Measurements from ENCODE around the gene NHP2.
"Not testable (repeated sequence)": the region's sequence is repeated elsewhere in the genome, so short reads cannot be mapped to it uniquely, and the experiment has no call there.

The NHP2 gene

DNA sequence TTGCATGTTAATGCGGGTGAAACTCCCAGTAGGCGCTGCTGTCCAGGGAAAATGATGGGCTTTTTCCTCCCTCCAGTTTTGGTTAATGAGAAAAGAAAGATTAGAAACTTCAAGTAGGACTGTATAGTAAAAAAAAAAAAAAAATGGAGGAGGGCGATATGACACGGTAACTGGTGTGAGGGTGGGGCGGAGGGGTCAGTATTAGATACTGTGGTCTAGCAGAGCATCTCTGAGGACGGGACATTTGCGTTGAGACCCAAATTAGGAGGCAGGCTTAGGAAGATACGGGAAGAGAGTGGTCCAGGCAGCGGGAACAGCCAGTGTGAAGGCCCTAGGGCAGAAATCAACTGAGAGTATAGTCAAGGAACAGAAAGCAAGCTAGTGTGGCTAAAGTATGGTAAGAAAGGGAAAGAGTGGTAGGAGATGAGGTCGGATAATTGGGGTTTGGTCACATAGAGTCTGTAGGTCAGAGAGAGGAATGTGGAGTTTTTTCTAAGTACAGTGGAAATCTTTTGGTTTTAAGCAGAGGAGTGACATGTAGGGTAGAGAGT, 22.2 kb downstream of the NHP2 start:
- DNase-seq (ENCODE audit: low read depth in 2 of 2, low spot score in 1 of 2) = no peak

DNA sequence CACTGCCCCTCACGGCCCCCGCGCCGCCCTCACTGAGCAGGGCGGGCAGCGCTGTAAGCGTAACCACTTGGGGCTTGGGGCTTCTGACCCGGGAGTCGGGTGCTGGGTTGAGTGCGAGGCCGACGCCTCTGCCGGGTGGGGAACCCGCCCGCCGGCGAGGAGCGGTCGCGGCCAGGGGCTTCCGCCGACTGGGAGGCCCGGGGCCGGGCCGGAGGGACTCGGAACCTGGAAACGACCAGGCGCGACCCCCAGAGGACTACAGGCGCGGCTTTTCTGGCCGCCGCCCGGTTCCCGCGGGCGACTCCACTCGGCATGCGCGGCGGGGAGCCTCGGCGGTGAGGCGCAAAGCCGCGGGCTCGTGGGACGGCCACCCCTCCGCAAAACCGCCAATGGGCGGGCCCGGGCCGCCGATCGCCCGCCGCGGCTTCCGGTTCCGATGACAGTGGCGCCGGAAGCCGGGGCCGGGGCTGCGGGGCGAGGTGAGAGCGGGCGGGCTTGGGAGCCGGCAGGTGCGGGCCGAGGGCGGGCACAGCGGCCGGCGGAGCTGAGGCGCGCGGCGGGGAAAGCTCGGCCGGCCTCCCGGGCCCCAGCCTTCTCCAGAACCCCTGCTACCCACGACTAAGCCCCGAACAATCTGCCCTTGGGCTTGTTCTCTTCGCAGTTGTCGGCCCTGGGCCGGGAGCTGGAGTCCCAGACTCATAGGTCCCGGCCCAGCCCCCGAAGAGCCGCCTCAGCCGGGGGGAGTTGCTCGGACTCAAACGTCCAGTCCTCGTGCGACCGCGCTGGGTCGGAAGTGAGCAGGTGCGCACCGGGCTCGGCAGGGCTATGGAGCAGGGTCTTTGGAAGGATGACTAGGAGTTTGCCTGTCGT, 22.9 kb downstream of the NHP2 start, which contains the start of gene RMND5B:
RMND5B (plus strand) TSS at position 439 of the 870 bp plus-strand sequence. CDS start 7,106 bp downstream, outside the sequence.
- peak; percentile 52 to 58 for DNase-seq (ENCODE audit: low read depth in 2 of 2, low spot score in 1 of 2)

- not testable (repeated sequence) for DNase-seq (ENCODE audit: low read depth in 2 of 2, low spot score in 1 of 2)
Measured at GRCh38 chr5:178130234-178130575, 23.5 kb downstream of the NHP2 start.

- no peak for DNase-seq (ENCODE audit: low read depth in 2 of 2, low spot score in 1 of 2)
Measured at GRCh38 chr5:178129296-178129695, 24.4 kb downstream of the NHP2 start.

DNA sequence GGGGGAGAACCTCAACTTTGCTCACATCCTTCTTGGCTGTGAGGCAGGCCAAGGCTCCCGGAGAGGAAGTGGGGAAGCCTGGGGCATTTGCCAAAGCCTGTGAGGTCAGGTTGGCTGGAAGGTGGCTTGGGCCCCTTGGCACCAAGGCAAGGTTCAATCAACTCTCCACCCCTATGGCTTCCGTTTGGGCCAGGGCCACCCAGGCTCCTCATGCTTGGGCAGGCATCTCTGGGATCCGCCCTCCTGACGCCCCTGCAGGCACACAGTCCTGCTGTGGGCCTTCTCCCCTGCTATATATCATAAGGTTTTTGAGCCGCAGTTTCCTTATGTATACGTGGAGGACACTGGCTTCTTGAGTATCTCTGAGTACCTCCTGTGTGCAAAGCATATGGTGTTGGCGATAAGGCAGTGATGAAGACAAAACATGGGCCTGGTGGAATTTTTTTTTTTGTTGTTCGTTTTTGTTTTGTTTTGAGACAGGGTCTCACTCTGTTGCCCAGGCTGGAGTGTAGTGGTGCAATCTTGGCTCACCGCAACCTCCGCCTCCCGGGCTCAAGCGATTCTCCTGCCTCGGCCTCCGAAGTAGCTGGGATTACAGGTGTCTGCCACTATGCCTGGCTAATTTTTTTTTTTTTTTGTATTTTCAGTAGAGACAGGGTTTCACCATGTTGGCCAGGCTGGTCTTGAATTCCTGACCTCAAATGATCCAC, 26.2 kb downstream of the NHP2 start:
- not testable (repeated sequence) for DNase-seq (ENCODE audit: low read depth in 2 of 2, low spot score in 1 of 2)

- no peak for DNase-seq (ENCODE audit: low read depth in 2 of 2, low spot score in 1 of 2)
Measured at GRCh38 chr5:178126556-178126955, 27.1 kb downstream of the NHP2 start.

- DNase-seq (ENCODE audit: low read depth in 2 of 2, low spot score in 1 of 2) = no peak
Measured at GRCh38 chr5:178125253-178125906, 28.3 kb downstream of the NHP2 start.

- DNase-seq (ENCODE audit: low read depth in 2 of 2, low spot score in 1 of 2) = no peak
Measured at GRCh38 chr5:178123966-178124925, 29.4 kb downstream of the NHP2 start.

- DNase-seq (ENCODE audit: low read depth in 2 of 2, low spot score in 1 of 2) = no peak
Measured at GRCh38 chr5:178123094-178123965, 30.4 kb downstream of the NHP2 start.

DNA sequence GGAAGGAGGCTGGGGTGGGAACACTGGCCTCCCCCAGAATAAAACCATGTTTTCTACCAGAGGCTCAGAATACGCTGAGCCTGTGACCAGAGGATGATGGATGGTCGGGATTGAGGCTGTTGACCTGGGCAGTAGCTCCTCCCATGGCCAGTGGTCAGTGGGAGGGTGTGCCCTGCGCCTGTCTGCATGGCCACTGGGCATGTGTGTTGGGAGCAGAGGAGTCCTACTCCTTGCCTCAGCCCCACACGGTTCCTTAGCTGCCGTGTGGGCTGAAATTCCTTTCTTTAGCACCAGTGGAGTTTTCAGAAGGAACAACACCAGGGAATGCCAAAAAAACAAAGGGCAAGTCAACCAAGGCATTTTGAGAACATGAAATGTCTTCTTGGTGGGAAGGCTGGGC, 31.3 kb downstream of the NHP2 start:
- no peak for DNase-seq (ENCODE audit: low read depth in 2 of 2, low spot score in 1 of 2)

GRCh38 chr5:178121391-178122276, 32.1 kb downstream of the NHP2 start:
- DNase-seq (ENCODE audit: low read depth in 2 of 2, low spot score in 1 of 2) = no peak

DNA sequence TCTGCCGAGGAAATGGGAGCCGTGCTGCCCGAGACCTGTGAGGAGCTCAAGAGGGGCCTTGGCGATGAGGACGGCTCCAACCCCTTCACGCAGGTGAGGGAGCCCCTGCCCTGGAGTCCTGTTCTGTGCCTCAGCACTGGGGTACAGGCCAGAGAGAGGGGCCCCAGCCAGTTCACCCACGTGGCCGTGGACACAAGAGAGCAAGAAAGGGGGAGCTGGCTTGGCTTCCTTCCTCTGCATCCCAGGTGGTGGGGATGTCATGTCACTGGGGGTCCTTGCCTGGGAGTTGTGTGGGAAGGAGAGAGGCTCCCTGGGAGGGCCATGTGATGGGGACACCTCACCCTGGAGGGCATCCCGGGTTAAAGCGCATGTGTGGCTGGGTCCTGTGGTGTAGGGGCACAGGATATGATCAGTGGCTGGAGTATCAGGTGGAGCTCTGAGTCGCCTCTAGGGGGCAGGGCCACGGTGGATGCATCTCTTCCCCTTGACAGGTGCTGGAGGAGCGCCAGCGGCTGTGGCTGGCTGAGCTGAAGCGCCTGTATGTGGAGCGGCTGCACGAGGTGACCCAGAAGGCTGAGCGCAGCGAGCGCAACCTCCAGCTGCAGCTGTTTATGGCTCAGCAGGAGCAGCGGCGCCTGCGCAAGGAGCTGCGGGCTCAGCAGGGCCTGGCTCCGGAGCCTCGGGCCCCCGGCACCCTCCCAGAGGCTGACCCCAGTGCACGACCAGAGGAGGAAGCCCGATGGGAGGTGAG, 32.9 kb downstream of the NHP2 start:
- DNase-seq (ENCODE audit: low read depth in 2 of 2, low spot score in 1 of 2) = peak in 1 of 2 donors; percentile 40

GRCh38 chr5:178119915-178120606, 33.6 kb downstream of the NHP2 start:
- no peak for DNase-seq (ENCODE audit: low read depth in 2 of 2, low spot score in 1 of 2)

DNA sequence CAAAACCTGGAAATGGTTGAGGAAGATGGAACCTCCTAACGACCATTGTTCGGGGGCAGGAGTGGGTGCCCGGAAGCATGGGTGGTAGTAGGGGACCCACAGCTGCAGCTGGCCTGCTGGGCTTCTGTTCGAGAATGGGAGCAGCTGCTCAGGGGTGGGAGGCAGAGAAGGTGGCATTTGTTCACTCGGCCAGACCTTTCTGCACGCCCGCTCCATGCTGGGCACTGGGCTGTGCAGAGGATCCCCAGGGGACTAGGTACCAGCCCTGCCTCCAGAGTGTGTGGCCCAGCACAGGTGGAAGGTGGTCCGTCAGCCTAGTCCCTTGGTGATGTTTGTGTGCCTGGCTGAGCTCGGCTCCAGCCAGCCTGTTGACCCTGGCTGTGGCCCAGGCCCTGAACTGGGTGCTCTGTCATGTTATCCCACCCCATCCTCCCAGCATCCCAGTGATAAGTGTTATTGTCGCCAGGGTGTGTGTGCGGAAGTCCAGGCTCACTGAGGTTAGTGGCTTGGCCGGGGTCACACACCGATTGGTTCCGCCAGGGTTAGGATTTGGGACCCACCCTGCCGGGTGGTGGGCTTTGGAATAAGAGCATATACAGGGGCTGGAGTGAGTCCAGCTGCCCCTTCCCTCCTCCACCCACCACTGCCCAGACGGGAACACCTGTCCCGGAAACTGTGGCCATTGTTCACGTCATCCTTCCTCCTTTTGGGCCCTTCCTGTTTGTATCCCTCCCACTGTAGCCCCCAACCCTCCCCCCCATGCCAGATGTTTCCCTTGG, 35.6 kb downstream of the NHP2 start:
- no peak for DNase-seq (ENCODE audit: low read depth in 2 of 2, low spot score in 1 of 2)

- peak; percentile 63 to 81 for DNase-seq (ENCODE audit: low read depth in 2 of 2, low spot score in 1 of 2)
Measured at GRCh38 chr5:178116143-178116885, 37.4 kb downstream of the NHP2 start.

DNA sequence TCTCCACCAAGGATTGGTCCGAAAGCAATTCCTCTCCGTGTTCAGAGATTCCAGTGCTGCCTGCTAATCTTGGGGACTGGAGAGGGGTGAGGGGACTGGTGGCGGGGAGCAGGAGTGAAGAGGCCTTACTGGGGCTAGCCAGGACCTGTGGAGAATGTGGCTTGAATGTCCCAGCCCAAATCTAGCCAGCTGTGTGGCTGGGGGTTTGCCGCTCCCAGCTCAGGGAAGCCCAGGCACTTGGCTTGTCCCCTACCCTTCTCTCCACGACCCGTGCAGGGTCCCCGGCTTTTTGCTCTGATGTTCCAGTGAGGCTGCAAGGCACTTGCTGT, 37.9 kb downstream of the NHP2 start:
- DNase-seq (ENCODE audit: low read depth in 2 of 2, low spot score in 1 of 2) = no peak

Data from stimulated activated CD8-positive, alpha-beta memory T cell treated with anti-CD3 and anti-CD28 coated beads, Interleukin-4, amount 100 ng/mL, for 4 hours (primary cell).